Measurements from ENCODE around the gene UPK1A.
A peak's percentile ranks its signal among the peaks of the same experiment; 100 is the strongest.

UPK1A gene

DNA sequence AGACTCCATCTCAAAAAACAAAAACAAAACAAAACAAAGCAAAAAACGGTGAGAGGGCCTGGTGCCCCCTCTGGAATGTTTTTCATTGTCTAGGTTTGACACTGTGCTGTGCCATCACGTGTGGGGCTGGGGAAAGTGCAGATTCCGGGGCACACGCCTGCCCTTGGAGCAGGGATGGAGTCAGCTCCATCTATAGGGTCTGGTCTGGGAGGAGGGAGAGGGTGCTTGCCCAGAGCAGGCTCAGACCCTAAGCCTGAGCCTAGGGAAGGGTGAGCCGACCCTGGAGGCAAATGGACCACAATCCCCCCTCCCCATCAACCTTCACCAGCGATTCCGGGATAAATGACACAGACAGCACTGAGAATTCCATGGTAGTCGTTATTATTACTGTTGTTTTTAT is 27.1 kb downstream of the UPK1A start:
- no peak for DNase-seq

DNA sequence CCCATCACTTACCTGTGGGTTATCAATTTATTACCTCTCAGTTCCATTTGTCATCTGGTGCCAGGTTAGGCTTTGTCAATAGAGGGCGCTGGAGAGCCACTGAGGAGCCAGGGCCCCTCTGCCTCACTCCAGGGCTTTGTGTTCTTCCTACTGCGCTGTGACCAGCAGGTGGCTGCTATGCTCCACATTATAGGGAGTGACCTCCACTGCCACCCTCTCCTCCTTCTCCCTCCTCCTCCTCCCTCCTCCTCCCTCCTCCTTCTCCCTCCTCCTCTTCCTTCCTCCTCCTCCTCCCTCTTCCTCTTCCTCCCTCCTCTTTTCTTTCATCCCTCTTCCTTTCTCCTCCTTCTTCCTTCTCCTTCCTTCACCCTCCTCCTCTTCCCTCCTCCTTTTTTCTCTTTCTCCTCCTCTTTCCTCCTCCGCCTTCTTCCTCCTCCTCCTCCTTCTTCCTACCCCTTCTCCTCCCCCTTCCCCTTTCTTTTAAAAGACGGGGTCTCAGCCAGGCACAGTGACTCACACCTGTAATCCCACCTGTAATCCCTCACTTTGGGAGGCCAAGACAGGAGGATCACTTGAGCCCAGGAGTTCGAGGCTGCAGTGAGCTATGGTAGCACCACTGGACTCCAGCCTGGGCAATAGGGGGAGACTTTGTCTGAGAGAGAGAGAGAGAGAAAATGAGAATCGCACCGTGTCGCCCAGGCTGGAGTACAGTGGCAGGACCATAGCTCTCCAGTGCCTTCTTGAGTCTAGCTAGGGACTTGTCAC is 27.7 kb downstream of the UPK1A start:
- peak; percentile 91 for DNase-seq

DNA sequence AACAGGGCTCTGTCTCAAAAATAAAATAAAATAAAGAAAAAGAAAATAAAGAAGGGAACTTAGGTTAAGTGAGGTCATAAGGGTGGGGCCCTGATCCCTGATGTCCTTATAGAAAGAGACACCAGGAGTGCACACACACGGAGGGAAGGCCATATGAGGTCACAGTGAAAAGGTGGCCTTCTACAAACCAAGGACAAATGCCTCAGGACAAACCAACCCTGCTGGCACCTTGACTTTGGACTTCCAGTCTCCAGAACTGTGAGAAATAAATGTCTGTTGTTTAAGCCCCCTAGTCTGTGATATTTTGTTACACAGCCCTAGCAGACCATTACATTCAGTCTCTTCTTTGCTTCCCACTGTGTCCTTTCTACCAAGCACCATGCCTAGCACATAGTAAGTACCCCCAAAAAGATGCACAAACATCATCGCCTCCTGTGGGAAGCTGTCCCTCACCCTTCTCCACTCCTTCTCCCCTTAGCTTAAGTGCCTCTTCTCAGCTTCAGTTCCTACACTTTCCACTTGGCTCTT is 29.6 kb downstream of the UPK1A start:
- DNase-seq = no peak

DNA sequence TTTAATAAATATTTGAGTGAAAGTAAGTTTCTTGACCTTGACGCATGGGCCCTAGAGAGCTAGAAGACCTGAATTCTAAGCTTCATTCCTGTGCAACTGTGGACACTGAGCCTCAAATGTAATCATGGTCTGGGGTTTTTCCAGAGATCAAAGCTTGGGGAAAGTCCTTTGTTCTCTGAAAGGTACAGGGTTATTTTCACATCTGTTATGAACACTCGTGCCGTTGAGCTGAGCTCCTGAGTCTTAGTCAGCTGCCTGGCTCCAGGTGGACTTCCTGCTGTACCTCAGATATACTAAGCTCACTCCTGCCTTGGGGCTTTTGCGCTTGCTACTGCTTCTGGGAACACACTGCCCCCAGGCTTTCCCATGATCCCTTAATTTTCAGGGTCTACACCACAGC is 30.5 kb downstream of the UPK1A start:
- no peak for DNase-seq

DNA sequence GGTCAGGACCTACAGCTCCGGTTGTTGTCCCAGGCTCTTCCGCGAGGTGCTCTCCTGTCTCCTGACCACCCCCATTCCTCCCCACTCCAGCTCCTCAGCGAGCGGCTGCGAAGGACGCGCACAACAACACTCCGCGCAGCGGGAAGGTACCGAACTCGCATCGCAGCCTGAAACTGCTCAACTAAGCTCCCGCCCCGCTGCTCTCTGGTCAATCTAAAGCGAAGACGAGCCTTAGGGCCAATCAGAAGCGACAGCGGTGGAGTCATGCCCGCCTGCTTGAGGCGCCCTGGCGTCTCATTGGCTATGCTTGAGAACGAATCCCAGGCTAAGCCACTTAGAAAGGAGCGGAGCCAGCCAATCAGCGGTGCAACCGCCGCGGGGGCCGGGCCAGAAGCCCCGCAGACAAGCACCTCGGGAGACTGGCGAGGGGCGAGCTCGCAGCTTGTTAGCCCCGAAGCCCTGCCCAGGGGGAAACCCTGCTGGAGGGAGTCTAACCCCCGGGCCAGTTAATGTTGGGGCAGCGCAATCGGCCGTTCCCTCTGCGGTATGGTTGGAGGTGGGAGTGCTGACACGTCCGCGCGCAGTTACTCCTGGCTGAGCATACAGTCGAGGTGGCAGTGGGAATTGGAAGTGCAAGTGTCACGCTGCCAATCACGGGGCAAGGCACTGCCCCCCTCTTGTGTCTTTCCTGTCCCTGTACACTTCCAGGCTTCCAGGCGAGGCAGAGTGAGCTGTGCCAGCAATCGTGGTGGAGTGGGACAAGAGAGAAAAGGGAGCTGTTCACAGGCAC is 36.1 kb downstream of the UPK1A start:
- DNase-seq = peak; percentile 99

DNA sequence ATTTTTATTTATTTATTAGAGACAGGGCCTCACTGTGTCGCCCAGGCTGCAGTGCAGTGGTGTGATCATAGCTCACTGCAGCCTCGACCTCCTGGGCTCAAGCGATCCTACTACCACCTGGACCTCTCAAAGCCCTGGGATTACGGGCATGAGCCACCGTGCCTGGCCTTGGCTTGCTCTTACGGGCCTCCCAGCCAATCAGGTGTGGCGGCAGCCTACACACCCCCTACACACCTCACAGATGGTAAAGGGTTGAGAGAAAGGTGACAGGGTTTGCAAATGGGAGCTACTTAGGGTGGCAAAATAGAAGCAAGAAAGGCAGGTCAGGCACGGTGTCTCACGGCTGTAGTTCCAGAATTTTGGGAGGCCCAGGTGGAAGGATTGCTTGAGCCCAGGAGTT is 37.0 kb downstream of the UPK1A start:
- no peak for DNase-seq

DNA sequence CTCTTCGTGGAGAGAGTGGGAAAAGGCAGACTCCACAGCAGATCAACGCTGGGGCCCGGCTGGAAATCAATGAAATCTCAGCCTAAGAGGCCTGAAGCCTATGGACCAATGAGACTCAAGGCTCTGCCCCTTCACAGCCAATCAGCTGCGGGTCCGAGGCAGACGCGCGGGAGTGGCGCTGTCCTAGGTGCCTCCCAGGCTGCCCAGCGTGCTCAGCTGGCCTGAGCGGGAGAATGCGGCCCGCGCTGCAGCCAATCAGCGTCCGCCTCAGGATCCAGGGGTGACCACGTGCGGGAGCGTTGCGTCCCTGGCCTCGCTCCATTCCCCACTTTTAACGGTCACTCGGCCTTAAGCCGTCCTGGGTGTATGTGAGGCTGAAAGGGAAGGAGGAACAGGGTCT is 37.9 kb downstream of the UPK1A start, which contains the start of gene ZBTB32:
ZBTB32 (plus strand) TSS at position 341 of the 400 bp plus-strand sequence. CDS start 10,069 bp downstream, outside the sequence.
- no peak for DNase-seq

DNA sequence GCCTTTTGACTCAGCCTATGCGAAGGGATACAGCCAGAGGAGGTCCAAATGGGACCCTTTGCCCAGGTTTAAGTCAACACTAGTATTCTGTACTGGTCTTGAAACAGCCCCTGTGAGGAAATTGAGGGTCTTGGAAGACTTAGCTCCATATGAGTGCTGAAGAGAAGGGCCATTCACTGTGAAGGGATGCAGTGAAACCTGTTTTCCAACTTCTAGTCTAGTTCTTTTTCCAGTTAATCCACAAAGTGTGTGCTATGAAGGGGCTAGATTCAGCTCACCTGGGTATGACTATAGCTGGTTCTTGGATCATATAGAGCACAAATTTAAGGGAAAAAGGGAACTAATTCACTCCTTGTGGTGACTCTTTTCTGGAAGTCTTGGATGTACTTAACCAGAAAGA is 42.1 kb downstream of the UPK1A start:
- DNase-seq = no peak

DNA sequence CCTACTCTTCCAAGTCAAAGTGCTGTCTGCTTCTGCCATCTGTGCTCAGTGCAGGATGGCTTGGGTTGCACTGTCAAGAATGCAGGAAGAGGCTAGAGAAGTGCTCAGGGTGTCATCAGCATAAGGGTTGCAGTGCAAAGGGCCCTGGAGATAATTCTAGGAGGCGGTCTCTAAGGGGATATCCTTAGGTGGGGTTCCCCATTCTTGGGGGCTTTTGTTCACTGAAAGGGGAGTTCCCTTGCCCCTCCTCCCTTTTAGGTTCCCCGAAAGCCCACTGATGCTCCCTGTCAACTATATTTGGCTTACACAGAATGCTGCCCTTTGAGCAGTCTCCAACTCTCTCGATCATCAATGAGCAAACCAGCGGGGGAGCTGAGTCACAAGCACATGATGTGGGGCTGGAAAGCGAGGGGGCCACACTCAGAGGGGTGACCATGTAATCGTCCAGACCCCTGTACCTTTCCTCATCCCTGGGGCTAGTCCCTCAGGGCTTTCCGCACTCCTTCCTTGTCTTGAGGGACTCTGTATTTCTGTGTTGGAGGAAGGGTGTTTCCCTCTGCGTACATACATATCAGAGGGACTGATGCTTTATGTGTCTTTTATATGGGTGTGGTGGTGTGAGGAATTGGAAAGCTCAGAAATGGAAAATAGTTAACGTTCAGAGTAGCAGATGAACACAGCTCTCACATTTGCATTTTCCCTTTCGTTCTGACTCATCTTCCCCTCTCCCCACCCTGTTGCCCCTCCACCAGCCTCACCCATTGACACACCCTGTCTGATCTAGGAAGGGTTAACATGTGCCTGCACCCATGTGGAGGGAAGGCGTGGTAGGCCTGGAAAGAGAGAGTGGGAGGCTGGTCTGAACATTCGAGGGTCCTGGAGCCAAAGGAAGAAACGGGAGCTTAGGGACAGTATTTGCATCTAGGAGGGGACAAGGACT is 44.7 kb downstream of the UPK1A start:
- no peak for DNase-seq

DNA sequence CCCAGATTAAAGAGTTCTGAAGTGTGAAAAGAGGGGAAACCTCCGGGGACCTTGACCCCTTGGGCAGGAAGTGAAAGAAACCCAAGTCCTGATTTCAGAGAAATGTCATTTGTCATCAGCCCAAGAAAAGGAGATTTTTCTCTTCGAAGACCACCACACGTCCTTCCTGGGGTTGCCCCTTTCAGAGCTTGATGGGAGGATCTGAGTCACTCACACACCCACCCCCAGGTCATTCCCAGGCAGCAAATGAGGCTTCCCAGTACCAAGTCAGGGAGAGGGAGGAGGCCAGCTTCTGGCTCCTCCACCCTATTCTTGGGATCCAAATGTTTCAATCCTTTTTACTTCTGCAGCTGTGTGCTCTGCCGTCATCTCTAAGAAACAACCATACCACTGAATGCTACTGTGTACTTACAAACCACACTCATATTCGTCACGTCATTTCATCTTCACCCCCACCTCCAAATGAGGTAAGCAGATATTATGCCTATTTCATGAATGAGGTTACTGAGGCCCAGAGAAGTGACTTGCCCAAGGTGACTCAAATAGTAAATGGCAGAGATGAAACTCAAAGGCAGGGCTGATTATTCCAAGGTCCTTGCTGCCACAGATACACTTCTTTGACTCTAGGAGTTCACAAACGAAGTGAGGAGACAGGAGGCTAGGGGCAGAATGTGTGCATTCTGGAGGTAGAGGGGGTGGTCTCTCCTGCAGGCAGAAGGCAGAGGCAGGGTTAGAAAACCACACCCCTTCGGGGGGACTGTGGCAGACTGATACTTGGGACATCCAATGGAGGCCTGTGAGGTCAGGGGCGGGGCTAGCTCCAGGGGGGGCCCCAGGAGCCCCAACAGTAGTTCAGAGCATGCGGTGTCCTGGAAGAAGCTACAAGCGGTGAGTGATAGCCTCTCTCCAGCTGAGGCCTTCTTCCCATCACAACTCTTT is 46.5 kb downstream of the UPK1A start:
- no peak for DNase-seq

DNA sequence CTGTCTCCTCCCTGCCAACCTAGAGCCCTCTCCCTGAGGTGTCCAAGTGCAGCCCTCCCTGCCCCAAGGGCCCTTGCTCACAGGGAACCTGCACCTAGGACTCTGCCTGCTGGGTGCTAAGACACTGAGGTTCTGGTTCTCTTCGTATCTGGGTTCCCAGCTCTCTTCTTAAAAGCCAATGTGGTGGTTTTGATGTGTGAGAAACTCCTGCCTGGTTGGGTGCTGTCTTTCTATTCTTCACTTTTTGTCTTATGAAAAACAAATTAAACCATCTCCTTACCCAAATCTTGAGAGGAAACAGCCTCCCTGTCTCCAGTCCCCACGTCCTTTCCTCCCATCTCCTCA is 47.2 kb downstream of the UPK1A start:
- DNase-seq = no peak

DNA sequence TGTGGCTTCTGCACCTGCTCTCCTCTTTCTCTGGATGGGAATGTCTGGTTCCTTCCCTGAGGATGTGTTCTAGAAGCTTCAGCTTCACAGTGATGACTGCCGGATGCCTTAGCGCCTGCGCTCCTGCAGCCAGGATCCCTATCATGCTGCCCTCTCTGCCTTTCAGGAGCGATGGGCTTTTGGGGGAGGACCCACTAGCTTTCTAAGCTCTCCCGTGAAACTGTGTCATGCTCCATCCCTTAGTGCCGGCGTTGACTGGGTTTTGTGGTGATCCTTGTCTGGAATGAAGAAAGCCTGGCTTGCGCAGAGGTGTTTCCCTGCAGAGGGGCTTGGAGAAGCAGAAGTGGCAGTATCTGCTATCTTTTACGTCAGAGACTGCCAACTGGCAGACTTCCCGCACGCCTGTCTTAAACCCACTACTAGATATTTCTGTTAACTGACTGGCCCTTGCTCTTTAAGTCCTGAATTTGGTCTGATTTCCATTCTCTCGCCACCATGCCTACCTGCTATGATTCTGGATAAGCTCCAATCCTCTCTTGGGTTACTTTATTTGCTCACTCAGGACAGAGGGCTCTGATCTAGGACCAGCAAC is 47.7 kb downstream of the UPK1A start:
- no peak for DNase-seq

DNA sequence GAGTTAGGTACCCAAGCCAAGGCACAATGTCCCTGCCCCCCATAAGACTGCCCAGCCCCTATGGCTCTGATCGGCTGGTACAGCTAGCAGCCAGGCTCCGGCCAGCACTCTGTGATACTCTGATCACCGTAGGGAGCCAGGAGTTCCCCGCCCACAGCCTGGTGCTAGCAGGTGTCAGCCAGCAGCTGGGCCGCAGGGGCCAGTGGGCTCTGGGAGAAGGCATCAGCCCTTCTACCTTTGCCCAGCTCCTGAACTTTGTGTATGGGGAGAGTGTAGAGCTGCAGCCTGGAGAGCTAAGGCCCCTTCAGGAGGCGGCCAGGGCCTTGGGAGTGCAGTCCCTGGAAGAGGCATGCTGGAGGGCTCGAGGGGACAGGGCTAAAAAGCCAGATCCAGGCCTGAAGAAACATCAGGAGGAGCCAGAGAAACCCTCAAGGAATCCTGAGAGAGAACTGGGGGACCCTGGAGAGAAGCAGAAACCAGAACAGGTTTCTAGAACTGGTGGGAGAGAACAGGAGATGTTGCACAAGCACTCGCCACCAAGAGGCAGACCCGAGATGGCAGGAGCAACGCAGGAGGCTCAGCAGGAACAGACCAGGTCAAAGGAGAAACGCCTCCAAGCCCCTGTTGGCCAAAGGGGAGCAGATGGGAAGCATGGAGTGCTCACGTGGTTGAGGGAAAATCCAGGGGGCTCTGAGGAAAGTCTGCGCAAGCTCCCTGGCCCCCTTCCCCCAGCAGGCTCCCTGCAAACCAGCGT is 48.5 kb downstream of the UPK1A start:
- DNase-seq = peak; percentile 25 to 31

DNA sequence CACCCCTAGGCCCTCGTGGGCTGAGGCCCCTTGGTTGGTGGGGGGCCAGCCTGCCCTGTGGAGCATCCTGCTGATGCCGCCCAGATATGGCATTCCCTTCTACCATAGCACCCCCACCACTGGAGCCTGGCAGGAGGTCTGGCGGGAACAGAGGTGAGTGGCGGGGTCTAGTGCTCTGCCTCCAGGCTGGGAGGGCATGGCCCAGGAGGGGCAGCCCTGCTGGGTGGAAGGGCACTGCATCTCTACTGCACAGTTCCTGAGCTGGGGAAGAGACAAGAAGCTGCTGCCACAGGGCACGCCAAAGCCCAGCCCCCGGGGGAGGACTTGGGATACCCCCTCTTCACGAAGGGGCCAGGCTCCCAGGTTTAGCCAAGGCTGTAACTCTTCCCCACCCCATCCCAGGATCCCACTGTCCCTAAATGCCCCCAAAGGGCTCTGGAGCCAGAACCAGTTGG is 49.1 kb downstream of the UPK1A start:
- no peak for DNase-seq

DNA sequence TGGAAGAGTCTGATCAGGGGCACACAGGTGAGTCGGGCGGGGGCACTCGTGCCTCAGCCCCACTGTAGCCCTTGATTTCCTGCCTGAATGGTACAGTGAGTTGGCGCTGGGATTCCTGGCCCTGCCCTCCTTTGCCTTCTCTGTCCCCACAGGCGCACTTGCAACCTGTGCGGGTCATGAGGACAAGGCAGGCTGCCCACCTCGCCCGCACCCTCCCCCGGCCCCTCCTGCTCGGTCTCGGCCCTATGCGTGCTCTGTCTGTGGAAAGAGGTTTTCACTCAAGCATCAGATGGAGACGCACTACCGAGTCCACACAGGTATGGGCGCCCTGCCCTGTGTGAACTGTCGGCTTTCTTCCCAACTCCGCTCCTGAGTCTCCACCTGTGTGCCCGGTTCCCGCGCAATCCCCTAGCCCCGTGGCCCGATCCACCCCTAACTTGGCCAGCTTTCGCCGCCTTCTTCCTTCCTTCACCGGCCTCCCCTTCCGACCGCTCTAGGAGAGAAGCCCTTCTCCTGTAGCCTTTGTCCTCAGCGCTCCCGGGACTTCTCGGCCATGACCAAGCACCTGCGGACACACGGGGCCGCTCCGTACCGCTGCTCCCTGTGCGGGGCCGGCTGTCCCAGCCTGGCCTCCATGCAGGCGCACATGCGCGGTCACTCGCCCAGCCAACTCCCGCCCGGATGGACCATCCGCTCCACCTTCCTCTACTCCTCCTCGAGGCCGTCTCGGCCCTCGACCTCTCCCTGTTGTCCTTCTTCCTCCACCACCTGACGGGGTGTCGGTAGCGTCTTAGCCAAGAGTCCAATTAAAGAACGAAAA is 49.9 kb downstream of the UPK1A start:
- peak in 1 of 2 experiments; percentile 29 for DNase-seq

DNA sequence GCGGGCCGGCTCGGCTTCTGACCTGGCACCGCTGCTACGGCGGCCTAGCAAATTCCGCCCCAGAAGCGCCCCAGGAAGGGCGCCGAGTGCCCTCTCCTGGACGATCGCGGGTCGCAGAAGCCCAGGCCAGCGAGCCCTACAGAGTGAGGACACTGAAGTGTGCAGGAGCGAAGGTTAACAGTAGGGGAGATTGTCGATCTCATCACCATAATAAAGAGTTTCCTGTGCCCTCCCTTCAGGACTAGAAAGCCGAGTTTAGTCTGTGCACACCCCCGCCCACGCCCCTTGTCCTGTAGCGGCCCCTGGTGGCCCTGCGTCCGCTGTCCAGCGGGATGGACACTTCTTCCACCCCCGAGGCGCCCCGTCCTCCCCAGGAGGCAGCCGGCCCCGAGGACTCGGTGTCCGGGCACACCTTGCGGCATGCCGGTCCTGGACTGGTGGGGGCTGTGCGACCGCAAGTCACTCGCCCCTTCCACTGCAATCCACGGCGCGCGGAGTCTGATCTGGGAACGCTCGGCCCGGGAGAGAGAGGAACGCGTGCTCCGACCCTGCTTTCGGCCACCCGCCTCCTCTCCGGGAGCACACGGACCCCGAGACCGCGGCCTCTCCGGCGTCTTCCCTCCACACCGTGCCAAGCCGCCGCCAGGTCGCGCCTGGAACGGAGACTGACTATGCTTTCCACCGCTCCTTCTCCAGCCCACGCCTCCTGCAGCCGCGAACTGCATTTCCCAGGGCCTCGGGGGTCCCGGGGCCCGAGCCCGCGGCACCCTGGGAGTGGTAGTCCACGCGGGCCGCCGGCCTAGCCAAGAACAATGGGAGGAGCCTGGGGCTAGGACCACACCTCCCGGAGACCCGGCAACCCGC is 50.7 kb downstream of the UPK1A start:
- DNase-seq = peak; percentile 94 to 96

DNA sequence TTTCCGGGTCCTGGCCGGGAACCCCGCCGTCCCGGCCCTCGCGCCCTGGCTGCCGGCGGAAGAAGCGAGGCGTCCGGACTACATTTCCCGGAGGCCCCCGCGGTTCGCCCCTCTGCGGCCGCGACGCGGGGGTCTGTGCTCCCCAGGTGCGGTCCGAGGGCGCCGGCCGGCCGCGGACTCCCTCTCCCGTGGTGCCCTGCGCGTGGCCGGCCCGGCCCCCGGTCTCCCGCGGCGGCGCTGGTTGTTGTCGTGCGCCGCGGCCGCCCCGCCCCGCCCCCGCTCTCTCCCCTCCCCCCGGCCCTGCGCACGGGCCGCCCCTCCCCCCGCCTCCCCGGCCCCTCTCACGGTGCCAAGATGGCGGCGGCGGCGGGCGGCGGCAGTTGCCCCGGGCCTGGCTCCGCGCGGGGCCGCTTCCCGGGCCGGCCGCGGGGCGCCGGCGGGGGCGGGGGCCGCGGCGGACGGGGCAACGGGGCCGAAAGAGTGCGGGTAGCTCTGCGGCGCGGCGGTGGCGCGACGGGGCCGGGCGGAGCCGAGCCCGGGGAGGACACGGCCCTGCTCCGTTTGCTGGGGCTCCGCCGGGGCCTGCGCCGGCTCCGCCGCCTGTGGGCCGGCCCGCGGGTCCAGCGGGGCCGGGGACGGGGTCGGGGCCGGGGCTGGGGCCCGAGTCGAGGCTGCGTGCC is 51.5 kb downstream of the UPK1A start, which contains the start of gene KMT2B:
KMT2B (plus strand) TSS at position 339 of the 680 bp plus-strand sequence; CDS start at position 355, 16 bp downstream.
- DNase-seq = no peak
